ENCODE measurements around the gene VWA5B2.
A peak's percentile ranks its signal among the peaks of the same experiment; 100 is the strongest.
"Not testable (repeated sequence)": the region's sequence is repeated elsewhere in the genome, so short reads cannot be mapped to it uniquely, and the experiment has no call there.

VWA5B2 gene

DNA sequence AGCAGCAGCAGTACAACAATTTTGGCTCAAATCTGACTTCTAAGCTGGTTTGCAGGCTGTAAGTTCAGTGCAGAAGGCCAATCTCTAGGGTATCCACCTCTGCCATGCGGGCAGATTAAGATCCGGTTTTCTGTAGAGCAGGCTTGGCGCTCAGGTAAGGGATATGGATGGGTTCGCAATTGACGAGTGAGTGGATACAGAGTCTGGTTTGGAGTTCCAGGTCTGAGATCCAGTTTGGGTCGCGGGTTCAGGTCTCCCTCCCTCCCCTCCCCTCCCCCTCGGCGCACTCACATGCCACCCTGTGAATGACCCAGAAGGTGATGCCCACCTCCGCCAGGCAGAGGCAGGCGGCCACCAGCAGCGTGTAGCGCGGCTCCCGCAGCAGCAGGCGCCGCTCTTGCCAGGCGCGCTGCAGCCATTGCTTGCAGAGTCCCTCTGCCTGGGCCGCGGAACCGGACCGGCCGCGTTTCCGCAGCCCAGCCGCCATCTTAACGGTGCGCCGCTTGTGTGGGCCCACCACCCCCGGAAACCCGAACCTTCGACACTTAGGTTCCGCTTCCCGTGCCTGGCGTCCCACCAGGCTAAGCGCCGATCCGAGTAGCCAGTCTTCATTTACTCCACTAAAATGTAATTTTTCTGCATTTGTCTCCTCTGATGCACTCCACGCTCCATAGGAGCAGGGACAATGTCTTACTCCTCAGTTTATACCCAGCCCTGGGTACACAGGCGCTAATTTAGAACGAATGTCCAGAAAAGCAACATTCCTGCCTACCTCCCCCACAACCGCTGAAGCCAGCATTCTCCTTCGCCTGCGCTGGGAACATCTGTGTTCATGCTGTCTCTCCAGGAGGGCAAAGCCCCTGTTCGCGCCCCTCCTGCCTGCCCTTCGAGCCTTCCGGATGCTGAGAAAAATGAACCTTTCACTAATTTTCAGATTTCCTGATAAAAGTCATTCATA is 19.3 kb downstream of the VWA5B2 start, which contains the start of gene ALG3:
ALG3 (minus strand) TSS at position 509 of the 958 bp plus-strand sequence; CDS start at position 487, 22 bp downstream.
- DNase-seq, result peak; percentile 78

DNA sequence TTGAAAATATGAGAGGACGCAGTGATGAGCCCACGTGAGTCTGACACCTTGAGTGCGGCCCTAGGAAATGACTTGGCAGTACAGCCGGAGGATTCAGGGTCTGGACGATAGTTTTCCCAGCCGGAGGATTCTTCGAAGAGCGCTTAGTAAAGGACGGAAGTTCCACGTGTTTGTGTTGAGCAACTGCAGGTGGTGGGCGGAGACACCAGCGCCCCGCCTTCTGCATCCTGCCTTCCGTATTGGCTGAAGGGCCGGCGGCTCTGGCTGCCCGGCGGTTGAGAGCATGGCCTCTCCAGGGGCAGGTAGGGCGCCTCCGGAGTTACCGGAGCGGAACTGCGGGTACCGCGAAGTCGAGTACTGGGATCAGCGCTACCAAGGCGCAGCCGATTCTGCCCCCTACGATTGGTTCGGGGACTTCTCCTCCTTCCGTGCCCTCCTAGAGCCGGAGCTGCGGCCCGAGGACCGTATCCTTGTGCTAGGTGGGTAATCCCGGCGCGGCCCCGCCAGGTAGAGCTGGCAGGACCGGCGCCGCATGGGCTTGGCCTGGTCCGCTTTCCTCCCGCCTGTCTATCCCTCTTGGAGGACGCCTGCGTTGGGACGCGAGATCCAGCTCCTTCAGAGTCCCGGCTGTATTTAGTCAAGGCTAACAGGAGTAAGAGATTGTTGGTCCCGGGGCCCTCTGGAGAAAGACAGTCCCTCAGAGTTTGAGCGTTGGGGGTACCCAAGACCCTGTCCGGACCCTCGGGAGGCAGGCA is 20.2 kb downstream of the VWA5B2 start, which contains the start of gene EEF1AKMT4:
EEF1AKMT4 (plus strand) TSS at position 261 of the 755 bp plus-strand sequence; CDS start at position 284, 23 bp downstream.
- peak; percentile 98 for DNase-seq

DNA sequence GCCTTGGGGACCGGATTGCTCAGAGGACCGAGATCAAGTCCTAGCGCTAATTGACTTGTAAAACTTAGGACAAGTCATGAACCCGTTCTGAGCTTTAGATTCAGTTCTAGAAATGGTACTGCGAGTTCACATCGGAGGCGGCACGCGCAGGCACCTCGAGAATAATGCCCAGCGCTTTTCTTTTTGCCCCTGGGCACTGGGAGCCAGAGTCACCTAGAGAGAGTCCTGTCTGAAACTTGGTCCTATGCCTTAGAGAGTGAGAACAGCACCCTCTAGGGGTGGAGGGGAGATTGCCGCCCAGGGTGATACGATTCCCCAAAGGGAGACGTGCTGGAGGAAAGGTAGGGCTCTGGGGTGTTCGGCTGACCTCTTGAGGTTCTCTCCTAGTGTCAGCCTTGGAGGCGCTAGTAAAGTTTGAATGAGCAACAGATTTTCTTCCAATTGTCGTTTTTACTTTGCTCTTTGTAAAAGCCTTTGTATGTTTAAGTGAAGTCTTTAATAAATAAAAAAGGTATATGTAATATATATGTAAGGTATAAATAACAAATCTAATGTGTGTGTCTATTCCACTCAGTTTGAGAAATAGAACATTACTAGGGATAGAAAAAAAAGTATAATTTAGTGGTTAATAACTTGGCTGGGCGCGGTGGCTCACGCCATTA is 20.9 kb downstream of the VWA5B2 start:
- DNase-seq, result peak; percentile 88

DNA sequence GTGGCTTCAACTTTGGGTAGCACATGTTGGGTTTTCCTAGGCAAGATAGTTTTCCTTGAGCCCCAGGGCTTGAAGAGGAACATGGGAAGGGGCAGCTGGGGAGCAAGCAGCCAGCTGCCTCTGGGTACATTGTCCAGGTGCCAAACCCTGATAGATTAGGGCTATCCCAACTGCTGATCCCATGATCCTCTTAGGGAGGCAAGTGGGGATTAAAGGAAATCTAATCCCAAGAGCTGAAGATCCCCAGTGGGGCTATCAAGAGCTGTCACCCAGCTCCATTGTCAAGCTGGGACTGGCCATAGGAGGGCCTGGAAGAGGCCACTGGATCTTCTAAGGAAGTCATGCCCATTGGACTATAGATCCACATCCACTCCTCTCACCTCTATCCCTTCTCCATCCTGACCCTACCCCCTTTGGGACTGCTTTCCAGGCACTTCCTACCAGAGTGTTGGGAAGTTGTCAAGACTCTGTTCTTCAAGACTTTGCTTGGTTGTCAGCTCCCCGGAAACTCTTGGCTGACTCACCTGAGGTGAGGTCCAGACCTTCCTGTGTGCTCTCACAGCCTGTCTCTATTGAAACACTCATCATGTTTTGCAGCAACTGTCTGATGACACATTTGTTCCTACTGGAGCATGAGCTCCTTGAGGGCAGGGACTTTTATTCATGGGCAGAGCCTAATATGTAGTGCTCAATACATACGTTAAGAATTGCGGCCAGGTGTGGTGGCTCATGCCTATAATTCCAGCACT is 26.1 kb downstream of the VWA5B2 start:
- no peak for DNase-seq

DNA sequence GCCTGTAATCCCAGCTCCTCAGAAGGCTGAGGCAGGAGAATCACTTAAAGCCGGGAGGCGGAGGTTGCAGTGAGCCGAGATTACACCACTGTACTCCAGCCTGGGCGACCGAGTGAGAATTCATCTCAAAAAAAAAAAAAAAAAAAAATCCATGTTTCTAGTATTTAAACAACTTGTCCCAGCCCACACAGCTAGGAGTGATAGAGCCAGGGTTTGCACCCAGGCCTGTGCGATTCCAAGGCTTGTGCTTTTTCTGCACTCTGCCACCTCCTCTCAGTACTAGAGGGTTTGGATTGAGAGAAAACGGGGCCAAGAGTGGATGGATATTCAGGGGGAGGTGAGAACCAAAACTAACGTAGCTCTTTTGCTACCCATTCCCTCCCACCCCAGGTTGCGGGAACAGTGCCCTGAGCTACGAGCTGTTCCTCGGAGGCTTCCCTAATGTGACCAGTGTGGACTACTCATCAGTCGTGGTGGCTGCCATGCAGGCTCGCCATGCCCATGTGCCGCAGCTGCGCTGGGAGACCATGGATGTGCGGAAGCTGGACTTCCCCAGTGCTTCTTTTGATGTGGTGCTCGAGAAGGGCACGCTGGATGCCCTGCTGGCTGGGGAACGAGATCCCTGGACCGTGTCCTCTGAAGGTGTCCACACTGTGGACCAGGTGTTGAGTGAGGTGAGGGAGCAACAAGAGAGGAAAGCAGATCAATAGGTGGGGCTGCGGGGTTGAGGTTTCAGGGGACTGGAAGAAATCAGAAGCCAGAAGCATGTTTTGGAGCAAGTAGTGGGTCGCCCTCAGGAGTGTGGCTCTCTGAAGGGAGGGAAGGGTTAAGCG is 27.9 kb downstream of the VWA5B2 start:
- no peak for DNase-seq

DNA sequence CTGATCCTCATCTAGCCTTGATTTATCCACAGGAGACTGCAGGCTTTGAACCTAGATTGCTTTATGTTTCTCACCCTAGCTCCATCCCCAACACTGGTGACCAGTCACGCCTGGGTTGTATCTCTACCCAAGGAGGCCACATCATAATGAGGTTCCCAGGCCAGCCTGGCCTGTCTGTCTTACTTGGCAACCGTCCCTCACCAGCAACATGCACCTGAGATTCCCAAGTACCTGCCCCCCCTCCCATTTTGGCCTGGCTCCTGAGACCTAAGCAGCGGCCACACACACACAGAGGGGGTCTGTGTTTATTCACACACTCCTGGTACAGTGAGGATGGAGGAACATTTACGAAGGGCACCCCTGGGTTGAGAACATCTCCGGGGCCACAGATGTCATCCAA is 29.5 kb downstream of the VWA5B2 start:
- DNase-seq, result no peak

DNA sequence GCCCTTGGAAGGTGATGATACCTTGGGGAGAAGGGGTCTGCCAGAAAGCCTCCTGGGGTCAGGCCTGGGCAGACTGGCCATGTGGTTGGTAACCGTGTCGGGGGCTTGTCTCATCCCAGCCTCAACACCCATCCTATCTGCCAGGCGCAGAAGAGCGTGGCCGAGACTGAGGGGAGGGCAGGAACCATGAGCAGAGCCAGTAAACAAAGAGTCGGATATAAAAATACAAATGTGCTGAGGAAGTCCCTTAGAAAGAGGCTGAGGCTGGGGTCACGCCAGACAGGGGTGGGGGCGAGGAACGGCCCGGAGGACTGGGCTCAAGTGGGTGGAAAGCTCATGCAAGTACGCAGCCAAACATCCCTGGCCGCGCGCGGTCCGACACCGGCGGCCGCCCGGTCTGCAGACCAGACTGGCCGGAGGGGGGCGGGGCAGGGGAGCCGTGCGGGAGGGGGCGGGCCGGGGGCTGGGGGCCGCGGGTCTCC is 30.1 kb downstream of the VWA5B2 start:
- no peak for DNase-seq

DNA sequence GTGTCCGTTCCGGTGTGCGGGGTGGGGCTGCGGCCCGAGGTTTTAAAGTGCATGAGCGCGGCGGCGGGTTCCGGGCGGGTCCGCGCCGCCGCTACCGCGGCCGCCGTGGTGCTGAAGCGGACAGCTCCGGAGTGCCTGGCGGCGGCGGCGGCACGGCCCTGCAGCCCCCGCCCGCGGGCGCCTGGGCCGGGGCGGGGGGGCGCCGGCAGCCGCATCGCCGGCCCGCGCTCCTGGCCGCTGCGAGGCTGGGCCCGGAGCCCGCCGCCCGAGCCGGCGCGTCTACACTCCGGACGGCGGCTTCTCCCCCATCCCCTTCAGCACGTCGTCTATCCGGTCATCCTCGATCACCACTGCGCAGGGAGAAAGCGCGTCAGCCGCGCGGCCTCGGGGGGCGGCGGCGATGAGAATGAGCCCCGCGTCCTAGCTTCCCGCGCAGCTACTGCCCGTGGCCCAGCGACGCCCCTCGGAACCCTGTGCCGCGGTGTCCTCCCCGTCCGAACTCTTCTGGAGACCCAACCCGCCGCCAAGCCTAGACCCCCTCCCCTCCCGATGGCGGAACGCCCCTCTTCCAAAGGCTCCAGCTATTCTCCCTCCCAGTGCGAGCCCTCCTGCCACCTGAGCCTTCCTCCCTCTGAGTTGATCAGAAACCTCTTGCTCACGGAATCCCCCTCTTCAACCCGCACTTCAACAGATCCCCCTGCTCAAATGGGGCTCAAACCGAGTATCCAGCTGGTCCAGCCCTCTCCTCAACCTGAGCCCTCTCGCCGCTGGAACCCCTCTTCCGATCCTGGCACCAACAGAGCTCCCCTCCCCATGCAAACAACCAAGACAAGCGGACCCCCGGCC is 30.7 kb downstream of the VWA5B2 start:
- DNase-seq, result no peak

DNA sequence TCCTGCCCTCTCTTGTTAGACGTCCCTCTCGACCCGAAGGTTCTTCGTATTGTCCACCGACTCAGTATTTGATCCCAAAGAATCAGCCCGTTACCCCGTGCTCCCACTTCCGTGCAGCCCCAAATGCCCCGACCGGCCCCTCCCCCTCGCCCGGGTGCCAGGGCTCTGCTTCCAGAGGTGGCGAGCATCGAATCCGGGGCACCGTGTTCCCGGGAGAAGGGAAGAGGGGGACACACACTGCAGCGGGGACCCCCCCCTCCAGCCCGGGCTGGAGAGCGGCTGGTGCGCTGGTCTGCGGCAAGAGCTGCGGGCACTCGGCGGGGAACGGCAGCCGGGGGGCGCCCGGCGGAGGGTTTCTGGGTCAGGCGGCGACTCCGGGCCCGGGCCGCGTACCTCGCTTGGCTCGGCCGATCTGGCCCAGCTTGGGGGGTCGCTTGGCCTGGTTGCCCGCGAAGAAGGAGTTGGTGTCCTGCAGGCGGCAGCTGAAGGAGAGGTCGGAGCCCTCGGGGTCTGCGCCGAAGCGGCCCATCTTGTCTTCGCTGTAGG is 31.4 kb downstream of the VWA5B2 start:
- DNase-seq, result no peak

DNA sequence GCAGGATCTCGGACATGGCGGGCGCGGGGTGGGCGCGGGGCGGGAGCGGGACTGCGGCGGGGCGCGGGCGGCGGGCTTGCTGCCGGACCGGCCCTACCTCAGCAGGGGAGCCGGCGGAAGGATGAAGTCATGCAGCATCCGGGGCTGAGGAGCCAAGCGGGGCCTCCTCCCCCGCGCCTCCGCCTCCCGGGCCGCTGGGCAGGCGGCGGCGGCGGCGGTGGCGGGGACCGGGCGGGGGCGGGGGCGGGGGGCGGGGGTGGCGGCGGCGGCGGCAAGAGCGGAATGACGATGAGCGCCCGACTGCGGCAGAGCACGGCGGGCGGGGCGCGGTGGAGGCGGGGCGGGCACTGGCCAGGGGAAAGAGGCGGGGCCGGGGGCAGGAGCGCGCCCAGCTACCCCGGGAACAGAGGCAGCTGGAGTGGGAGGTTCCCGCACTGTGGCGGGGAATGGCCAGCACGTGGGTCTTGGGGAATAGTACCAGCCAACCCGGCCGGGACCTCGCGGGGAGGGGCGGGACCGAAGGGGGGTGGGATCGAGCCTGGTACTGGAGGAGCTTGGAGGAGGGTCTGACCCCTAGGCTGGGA is 32.0 kb downstream of the VWA5B2 start, which contains the start of gene CAMK2N2:
CAMK2N2 (minus strand) TSS at position 284 of the 584 bp plus-strand sequence; CDS start at position 16, 268 bp downstream.
- peak; percentile 86 for DNase-seq

DNA sequence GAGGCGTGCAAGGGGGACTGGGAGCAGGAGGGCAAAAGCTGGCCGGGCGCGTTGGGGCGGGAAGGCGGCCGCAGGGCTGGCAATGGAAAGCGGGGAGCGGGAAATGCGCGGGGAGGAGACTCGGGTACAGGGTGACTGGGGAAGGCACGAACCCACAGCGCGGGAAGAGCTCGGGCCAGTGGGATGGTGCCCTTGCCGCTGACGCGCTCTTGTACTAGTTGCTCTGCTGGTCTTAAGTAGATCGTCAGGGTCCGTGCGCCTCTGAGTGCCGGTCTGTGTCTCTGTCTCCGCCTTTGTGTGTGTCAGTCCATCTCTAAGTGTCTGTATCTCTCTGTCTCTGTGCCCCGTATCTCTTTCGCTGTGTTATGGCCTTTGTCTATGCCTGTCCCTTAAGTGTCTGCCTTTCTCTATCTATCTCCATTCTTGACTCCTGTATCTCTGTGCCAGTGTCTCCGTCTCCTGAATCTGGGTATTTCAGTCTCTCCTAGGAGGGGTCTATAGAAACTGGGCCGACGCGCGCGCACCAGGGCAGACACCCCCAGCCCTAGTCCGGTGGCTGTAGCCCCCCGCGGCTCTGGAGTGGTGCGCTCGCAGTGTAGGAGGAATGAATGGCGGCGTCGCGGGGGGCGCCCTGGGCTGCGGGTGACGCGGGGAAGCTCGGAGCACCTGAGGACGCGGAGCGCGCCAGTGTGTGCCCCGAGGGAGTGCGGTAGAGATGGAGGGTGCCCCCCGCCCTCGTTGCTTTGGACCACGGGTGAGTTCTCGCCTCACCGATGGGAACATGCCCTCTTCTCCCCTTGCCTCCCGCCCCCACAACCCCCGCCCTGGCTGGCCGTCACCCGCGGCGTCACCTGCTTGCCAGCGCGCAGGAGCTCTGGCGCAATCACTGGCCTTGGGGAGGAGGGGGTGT is 32.7 kb downstream of the VWA5B2 start:
- peak; percentile 61 for DNase-seq

DNA sequence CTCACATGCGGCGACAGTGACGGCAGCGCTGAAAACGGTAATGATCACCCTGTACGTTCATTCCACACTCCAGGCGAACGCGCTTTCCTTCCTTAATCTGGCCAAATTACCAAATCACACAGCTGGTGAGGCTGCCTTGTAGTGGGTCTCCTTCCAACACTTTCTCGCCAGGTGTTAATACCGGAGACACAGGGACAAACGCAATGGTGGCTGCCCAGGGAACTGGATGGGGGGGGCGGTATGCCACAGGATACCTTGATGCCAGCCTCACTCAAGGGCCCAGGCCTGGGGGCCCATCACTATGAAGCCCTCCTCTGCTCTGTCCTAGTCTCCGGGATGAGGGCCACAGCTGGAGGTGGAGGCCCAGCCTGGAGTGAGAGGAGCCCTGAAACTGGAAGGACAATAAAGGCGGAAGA is 33.4 kb downstream of the VWA5B2 start:
- no peak for DNase-seq

DNA sequence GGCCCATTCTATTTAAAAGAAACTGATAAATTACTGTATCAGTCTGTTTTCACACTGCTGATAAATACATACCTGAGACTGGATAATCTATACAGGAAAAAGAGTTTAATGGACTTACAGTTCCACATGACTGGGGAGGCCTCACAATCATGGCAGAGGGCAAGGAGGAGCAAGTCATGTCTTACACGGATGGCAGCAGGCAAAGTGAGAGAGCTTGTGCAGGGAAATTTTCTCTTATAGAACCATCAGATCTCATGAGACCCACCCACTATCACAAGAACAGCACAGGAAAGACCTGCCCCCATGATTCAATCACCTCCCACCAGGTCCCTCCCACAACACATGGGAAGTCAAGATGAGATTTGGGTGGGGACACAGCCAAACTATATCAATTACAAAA is 37.9 kb downstream of the VWA5B2 start:
- DNase-seq, result not testable (repeated sequence)

DNA sequence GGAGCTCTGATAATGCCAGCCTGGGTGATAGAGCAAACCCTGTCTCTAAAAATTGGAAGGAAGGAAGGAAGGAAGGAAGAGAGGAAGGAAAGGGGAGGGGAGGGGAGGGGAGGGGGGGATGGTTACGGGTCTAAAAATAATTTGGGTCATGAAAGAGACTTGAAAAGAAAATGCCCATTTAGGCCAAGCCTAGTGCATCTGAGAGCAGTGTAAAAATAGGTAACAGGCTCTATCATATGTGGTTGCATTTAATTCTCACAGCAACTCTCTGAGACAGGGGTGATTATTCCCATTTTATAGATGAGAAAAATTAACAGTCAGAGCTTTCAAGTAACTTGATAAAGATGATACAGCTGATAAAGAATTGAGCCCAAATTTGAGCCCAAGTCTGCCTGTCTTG is 42.9 kb downstream of the VWA5B2 start:
- no peak for DNase-seq

DNA sequence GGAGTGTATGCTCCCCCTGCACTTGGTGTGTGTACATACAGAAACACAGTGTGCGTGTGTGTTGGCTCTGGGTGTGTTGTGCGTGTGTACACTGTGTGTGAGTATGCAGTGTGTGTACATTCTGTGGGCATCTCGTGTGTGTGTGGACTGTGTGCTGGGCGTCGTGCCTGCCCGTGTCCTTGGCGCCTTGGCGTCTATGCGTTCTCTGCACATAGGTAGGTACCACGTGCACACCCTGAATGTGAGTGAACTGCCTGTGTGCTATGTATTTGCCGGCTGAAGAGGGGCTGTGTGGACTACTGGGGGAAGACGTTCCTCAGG is 46.0 kb downstream of the VWA5B2 start:
- no peak for DNase-seq

DNA sequence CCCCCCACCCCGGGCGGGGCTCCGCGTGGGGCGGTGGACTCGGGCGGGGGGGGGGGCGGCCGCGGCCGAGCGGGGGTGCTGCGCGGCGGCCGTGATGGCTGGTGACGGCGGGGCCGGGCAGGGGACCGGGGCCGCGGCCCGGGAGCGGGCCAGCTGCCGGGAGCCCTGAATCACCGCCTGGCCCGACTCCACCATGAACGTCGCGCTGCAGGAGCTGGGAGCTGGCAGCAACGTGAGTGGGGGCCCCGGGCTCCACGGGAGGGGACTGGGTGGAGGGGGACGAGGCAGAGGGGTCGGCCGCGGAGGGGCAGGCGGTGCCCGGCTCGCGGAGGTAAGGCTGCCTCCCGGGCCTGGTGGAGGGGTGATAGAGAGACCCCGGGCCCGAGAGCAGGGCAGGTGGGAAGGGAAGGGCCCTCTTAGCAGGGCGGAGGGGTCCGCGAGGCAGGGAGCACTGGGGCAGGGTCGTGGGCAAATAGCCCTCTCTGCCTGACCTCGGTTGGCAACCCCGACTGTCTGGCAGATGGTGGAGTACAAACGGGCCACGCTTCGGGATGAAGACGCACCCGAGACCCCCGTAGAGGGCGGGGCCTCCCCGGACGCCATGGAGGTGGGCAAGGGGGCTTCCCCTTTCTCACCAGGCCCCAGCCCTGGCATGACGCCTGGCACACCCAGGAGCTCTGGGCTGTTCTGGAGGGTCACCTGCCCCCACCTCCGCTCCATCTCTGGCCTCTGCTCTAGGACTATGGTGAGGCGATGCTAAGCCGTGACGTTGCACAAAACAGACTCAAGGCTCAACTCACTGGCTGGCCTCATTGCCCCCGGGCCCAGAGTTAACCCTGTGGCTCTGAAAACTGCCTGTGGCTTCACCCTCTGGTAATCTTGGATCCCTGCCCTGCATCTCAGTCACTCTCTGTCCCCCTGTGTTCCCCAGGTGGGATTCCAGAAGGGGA is 46.9 kb downstream of the VWA5B2 start, which contains the start of gene ECE2:
ECE2 (plus strand) TSS at position 62 of the 950 bp plus-strand sequence; CDS start at position 194, 132 bp downstream.
- DNase-seq, result no peak

DNA sequence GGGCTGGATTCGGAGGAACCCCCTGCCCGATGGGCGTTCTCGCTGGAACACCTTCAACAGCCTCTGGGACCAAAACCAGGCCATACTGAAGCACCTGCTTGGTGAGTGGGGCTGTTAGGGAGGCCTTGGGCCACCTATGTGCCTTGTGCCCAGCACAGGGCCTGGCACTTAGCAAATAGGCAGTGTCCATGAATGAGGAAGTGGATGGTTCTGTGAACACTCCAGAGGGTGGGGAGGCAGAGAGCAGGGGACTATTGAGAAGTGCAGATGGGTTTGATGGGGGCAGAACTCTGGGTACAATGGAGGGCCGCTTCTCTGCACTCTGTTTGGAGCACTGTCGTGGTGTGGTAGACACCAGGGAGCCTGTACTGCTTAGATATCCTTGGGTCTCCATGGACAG is 48.0 kb downstream of the VWA5B2 start:
- no peak for DNase-seq
